Inferior parietal cortex (tissue), 1 donor: ENCODE measurements around the gene PNMA8C.
"Not testable (repeated sequence)": the region's sequence is repeated elsewhere in the genome, so short reads cannot be mapped to it uniquely, and the experiment has no call there.

ENCODE experiments used
- DNase-seq: peaks from one replicate; pipeline ENCODE4 v3.0.0-alpha.2; 2016; ENCODE audit errors: extremely low spot score

Gene PNMA8C

DNA sequence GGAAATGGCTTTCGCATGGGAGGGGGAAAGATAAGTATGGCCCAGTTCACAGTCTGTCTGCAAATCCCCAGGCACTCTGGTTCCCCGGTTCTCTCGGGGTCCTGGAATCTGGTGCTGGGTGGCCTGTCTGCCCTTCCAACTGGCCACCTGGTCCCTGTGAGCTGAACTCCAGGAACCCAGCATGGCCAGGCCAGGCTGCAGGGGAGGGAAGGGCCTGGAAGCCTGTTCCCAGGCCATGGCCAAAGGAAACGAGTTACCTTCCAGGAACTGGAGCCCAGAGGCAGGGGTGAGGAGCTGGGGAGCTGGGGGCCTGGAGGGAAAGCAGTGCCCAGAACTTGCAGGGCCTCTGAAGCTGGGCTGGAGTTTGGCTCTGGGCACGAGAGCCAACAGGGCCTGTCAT is 19.1 kb upstream of the PNMA8C start:
- DNase-seq = no peak

DNA sequence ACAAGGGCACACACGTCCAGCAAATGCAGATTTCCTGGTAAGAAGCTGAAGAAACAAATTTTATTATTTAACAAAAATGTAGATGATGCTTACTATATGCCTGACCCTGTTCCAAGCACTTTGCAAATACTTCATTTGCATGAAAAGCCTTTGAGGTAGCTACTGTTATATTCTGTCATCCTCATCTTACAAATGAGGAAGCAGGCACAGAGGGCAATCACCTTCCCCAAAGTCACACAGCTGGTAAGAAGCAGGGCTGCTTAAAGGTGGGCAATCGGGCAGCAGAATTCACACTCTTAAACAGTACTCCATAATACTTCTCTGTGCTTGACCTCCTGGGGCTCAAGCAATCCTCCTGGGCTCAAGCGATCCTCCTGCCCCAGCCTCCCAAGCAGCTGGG is 18.3 kb upstream of the PNMA8C start:
- DNase-seq = no peak

GRCh38 chr19:46446021-46446420 is 17.3 kb upstream of the PNMA8C start:
- DNase-seq = no peak

GRCh38 chr19:46442808-46443450 is 14.2 kb upstream of the PNMA8C start:
- no peak for DNase-seq

DNA sequence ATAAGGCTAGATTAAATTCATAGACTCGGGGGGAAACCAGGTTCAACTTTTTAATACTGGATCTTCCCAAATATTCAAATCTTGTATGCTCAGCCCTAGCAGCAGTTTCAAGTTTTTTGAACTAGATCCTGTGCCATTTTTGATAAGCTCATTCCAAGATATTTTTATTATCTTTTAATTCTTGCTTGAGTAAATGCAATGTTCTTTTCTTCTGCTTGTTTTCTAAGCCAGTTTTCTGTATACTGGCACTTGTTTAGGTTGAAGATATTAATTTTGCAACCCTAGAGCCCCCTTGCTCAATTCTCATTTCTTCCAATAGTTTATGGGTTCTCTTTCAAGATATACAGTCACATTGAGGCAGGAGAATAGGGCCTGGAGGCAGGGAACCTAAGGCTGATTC is 13.1 kb upstream of the PNMA8C start:
- no peak for DNase-seq

- not testable (repeated sequence) for DNase-seq
Measured at GRCh38 chr19:46435689-46436088, 7.0 kb upstream of the PNMA8C start.

GRCh38 chr19:46435009-46435408 is 6.3 kb upstream of the PNMA8C start:
- DNase-seq = peak; percentile 72

DNA sequence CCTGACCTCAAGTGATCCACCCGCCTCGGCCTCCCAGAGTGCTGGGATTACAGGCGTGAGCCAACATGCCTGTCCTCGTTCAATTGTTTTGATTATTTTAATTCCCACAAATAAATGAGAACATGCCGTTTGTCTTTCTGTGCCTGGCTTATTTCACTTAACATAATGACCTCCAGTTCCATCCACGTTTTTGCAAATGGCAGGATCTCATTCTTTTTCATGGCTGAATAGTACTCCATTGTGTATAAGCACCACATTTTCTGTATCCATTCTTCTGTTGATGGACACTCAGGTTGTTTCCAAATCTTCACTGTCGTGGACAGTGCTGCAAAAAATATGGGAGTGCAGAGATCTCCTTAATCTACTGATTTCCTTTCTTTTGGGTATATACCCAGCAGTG is 4.7 kb upstream of the PNMA8C start:
- not testable (repeated sequence) for DNase-seq

GRCh38 chr19:46431824-46432223 is 3.1 kb upstream of the PNMA8C start:
- no peak for DNase-seq

GRCh38 chr19:46429999-46430398 is 1.3 kb upstream of the PNMA8C start:
- DNase-seq = no peak

DNA sequence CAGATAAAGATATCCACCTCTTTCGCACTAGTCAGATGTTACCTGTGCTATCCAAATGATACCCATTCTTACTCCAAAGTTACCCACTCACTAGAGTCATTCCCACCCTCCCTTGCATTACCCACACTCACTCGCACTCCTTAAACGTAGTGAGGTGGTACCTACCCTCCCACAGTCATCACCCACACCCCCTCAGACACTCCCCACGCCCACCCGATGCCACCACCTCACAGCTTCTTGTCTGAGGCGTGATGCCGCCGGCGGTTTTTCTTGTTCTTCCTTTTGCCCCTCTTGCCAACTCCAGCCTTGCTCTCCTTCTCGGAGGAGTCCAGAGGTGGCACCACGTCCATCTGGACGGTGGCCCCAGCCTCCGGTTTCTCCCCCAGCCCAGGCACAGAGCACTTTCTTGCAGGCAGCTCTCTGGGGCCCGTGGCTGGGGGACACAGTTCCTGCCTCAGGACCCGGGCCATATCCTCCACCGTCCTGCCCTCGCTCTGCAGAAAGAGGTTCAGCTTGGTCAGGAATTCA is 1.2 kb downstream of the PNMA8C start:
- DNase-seq = no peak

- peak; percentile 84 for DNase-seq
Measured at GRCh38 chr19:46426506-46427162, 2.1 kb downstream of the PNMA8C start.

DNA sequence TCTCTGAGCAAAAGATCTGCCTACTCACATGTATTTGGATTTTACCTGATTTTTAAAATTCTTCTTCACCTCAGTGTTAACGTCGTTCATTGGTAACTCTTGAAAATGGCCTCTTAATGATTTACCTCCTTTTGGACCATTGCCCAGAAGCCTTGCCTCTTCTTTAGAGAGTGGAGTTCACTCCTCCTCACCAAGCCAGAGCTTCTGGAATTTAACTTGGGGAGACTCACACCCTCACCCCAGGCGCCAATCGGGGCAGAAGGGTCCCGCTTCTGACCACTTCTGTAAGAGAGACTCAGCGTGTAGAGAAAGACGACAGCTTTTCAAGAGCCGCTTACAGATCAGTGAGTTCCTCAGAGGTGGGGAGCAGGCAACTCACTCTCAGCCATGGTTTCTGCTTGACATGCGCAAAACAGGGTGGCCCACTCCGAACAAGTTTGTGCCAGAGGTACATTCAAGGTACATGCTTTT is 2.7 kb downstream of the PNMA8C start:
- no peak for DNase-seq

- DNase-seq = no peak
Measured at GRCh38 chr19:46423188-46423587, 5.5 kb downstream of the PNMA8C start.

- no peak for DNase-seq
Measured at GRCh38 chr19:46422344-46422743, 6.4 kb downstream of the PNMA8C start.

GRCh38 chr19:46420056-46420455 is 8.7 kb downstream of the PNMA8C start:
- no peak for DNase-seq

- DNase-seq = peak; percentile 69
Measured at GRCh38 chr19:46415804-46416709, 12.7 kb downstream of the PNMA8C start.

- not testable (repeated sequence) for DNase-seq
Measured at GRCh38 chr19:46414899-46415298, 13.8 kb downstream of the PNMA8C start.

- peak; percentile 59 for DNase-seq
Measured at GRCh38 chr19:46413262-46414031, 15.3 kb downstream of the PNMA8C start, which contains the start of gene CCDC8. CCDC8 (minus strand) TSS chr19:46413564; CDS start chr19:46412810, 754 bp downstream.

- DNase-seq = no peak
Measured at GRCh38 chr19:46412650-46413261, 16.0 kb downstream of the PNMA8C start.
